Measurements from ENCODE around the gene KATNB1.

KATNB1 gene

DNA sequence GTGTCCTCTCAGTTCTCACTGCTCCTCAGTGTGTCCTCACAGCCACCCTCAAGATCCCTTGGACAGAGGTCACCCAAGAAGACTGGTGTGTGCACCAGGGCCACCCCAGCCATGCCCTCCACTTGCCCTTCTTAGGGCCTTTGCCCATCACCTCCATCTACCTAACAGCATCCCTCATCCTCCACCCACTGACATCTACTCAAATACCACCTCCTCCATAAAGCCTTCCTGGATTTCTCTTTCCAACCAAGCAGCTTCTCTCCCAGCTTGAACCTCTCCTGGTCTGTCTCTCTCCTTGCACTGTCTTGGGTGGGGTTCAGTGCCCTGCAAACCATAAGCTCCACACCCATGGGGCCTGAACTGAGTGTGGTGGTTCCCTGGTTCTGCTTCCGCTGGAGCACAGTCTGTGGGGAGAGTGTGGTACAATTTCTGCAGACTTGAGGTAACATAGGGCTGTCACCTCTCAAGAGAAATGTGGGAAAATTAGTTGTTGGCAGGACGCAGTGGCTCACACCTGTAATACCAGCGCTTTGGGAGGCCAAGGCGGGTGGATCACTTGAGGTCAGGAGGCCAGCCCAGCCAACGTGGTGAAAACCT lies 14.4 kb downstream of the KATNB1 start:
- TF ChIP-seq ZNF274 (IDR thresholded peaks at IDR 0.05; ENCODE audit: low read depth, low read length), result no peak

DNA sequence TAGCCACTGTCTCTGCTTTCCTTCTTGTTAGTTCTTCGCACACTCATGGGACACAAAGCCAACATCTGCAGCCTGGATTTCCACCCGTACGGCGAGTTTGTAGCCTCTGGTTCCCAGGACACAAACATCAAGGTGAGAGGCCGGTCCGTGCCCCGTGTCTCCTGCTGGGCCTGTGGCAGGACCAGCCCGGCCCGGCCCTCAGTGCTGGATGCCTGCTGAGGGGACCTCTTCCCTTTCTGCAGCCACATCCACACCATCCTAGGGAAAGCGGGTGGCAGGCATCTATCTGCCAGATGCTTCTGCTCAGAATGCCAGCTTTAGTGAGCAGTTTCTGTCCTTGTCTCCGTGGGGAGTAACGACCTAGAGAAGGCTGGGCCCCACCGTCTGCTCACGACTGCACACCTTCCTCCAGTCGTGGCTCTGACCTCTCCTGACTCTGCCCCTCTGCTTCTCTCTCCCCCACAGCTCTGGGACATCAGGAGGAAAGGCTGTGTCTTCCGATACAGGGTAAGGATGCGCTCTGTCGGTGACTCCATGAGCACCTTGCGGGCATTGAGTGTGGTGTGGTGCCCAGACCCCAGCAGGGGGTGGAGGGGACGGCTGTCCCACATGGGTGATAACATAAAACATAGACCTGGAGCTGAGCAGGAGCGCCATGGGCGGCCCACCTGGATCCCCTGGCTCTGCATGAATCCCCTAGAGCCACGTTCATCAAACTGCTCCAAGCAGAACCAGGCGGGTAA lies 15.4 kb downstream of the KATNB1 start:
- TF ChIP-seq ZNF274 (IDR thresholded peaks at IDR 0.05; ENCODE audit: low read depth, low read length), result no peak
- no peak overlapping the region for H3K4me3 ChIP-seq (ENCODE audit: low read length)

More for the DNA sequence above, 14.4 kb downstream of the KATNB1 start:
- no peak overlapping the region for H3K4me3 ChIP-seq (ENCODE audit: low read length)

DNA sequence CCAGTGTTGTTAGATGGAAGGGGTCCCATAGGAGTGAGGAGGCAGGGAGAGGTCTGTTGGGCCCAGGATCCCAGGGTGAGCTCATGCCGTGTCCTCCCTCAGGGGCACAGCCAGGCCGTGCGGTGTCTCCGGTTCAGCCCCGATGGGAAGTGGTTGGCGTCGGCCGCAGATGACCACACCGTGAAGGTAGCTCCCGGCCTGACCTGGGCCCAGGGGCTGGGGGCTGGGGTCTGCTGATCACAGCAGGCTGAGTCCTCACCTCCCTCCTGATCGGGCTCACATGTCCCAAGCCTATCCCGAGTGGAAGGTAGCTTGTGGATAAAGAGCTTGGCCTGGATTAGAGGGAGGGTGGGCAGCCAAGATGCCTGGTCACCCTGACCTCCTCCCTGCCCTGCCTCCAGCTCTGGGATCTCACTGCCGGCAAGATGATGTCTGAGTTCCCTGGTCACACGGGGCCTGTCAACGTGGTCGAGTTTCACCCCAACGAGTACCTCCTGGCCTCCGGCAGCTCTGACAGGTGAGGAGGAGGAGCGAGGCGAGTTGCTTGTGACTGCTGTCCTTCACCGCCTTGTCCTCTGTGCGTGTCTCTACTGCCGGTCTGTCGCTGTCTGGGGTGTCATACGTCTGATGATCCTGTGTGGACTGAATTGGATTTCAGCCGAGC lies 16.1 kb downstream of the KATNB1 start:
- no peak for TF ChIP-seq ZNF274 (IDR thresholded peaks at IDR 0.05; ENCODE audit: low read depth, low read length)
- no peak overlapping the region for H3K4me3 ChIP-seq (ENCODE audit: low read length)

DNA sequence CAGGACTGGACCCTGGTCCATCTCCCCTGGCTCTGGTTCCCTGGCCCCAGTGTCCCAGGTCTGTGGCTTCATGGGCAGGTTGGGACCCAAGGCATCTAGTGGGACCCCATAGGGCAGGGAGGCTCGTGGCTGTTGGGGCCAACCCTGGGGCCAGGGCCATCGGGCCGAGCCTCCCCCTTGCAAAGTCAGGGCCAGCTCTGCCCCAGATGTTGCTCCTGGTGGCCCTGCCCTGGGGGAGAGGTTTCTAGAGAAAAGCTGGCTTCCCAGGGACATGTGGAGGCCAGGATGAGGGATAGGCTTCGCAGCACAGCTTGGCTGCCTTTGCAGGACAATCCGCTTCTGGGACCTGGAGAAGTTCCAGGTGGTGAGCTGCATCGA lies 16.6 kb downstream of the KATNB1 start:
- H3K4me3 ChIP-seq (ENCODE audit: low read length), result no peak overlapping the region
- no peak for TF ChIP-seq ZNF274 (IDR thresholded peaks at IDR 0.05; ENCODE audit: low read depth, low read length)

DNA sequence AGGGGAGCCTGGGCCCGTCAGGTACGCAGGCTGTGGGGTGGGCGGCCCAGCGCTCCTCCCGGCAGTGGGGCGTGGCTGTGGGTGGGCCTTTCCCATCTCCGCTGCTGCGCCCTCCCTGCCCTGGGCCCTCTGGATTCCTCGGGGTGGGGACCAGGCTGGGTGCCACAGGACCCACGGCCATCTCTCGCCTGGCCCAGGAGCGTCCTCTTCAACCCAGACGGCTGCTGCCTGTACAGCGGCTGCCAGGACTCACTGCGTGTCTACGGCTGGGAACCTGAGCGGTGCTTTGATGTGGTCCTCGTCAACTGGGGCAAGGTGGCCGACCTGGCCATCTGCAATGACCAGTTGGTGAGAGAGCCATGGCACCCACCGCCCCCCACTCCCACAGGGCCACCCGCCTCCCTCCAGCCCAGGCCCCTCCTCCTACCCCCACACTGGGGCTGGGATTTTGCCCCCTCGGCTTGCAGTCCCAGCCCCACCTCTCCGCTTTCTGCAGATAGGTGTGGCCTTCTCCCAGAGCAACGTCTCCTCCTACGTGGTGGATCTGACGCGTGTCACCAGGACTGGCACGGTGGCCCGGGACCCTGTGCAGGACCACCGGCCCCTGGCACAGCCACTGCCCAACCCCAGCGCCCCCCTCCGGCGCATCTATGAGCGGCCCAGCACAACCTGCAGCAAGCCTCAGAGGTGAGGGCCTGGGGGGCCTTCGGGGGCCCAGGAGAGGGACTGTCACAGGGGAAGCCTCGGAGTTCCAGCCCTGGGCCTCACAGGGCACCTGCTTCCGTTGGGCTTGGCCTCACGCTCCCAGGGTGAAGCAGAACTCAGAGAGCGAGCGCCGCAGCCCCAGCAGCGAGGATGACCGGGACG lies 17.2 kb downstream of the KATNB1 start:
- H3K4me3 ChIP-seq (ENCODE audit: low read length), result no peak overlapping the region
- no peak for TF ChIP-seq ZNF274 (IDR thresholded peaks at IDR 0.05; ENCODE audit: low read depth, low read length)

DNA sequence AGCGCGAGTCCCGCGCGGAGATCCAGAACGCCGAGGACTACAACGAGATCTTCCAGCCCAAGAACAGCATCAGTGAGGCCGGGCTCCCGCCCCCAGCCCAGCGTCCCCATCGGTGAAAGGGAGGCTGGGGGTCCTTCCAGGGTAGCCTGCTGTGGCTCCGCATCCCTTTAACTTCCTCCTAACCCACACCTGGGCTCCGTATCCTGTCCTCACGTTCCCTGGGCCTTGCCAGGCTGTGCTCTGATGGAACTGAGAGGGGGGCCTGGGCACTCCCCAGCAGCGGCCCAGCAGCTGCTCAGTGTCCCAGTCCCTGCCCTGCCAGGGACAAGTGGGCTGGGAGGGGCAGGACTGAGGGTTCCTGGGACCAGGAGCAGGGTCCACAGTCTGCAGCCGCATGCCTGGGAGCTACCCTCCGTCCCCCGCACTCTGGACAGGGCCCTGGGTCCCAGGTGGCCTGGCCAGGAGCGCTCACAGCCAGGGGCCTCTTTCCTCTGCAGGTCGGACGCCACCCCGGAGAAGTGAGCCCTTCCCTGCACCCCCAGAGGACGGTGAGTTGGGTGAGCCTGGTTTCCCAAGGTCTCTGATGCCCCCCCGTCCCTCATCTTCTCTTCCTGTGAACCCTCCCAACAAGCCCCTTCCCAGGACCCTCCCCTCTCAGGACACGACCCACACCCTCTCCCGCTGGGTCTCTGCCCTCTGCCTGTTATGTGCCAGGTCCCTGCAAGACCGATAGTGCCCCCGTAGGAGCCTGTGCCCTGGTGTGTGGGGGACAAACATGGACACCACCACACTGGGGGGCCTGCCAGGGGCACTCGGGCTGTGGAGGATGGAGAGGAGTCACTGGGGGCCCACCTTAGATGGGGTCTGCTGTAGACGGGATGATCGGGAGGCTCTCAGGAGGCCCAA lies 18.1 kb downstream of the KATNB1 start:
- H3K4me3 ChIP-seq (ENCODE audit: low read length), result no peak overlapping the region
- TF ChIP-seq ZNF274 (IDR thresholded peaks at IDR 0.05; ENCODE audit: low read depth, low read length), result no peak

DNA sequence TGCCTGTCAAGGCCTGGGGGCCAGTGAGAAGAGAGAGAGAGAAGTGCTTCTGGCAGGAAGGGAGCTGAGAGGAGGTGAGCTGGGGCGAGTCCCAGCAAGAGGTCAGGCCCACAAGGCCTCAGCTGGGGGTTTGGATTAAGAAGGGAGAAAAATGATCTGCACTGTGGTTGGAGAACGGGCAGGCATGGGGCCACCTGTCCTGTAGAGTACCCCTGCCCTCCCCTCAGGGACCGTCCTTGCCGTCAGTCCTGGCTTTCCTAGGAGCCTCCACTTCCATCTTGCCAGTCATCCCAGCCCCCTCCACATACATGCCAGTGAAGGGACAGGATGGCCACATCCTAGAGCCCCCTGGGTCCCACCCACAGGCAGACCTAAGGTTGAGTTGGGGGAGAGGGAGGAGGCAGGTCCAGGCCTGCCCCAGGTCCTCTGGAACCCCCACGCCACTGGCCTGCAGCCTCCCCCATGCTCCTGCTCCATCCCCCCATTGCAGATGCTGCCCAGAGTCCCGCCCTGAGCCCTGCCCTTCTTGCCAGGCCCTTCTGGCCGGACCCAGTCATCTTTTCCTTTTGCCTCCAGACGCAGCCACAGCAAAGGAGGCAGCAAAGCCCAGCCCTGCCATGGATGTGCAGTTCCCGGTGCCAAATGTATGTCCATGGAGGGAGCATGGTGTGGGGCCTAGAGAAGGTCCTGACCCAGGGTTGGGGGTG lies 18.9 kb downstream of the KATNB1 start:
- no peak for TF ChIP-seq ZNF274 (IDR thresholded peaks at IDR 0.05; ENCODE audit: low read depth, low read length)
- no peak overlapping the region for H3K4me3 ChIP-seq (ENCODE audit: low read length)

DNA sequence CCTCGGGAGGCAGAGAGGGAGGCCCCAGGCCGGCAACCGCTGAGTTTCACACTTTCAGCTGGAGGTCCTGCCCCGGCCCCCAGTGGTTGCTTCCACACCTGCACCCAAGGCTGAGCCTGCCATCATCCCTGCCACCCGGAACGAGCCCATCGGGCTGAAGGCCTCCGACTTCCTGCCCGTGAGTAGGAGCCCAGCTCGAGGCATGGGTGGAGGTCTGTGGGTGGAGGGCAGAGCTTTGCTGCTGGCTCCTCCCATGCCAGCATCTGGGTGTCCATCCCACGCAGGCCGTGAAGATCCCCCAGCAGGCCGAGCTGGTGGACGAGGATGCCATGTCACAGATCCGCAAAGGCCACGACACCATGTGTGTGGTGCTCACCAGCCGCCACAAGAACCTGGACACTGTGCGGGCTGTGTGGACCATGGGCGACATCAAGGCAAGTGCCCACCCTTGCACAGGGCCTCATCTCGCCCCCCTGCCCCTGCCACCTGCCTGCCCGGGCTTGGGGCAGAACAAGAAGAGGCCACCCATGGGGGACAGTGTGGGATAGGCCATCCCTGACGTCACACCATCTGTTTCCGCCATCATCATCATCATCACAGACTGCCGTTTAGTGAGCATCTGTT lies 19.6 kb downstream of the KATNB1 start:
- TF ChIP-seq ZNF274 (IDR thresholded peaks at IDR 0.05; ENCODE audit: low read depth, low read length), result no peak
- no peak overlapping the region for H3K4me3 ChIP-seq (ENCODE audit: low read length)

DNA sequence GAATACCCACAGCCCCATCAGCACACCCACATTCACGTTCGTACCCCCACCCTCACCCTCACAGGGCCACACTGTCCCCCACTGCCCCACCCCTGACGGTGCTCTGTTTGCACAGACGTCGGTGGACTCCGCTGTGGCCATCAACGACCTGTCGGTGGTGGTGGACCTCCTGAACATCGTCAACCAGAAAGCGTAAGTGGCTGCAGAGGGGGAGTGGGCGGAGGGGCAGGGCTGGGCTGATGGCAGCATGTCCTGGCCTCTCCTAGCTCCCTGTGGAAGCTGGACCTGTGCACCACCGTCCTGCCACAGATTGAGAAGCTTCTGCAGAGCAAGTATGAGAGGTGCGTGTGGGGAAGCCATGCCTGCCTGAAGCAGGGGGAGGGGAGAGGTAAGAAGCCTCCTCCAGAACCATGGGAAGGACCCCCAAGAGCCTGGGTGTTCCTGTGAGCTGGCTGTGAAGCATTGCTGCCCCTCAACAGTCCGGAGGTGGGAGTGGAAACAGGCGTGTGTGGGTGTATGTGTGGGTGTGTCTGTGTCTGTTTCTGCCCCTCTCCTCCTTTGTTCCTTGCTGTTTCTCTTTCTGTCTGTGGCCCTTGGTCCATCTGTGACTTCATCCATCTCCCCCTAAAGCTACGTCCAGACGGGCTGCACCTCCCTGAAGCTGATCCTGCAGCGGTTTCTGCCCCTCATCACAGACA lies 20.3 kb downstream of the KATNB1 start:
- no peak overlapping the region for H3K4me3 ChIP-seq (ENCODE audit: low read length)

DNA sequence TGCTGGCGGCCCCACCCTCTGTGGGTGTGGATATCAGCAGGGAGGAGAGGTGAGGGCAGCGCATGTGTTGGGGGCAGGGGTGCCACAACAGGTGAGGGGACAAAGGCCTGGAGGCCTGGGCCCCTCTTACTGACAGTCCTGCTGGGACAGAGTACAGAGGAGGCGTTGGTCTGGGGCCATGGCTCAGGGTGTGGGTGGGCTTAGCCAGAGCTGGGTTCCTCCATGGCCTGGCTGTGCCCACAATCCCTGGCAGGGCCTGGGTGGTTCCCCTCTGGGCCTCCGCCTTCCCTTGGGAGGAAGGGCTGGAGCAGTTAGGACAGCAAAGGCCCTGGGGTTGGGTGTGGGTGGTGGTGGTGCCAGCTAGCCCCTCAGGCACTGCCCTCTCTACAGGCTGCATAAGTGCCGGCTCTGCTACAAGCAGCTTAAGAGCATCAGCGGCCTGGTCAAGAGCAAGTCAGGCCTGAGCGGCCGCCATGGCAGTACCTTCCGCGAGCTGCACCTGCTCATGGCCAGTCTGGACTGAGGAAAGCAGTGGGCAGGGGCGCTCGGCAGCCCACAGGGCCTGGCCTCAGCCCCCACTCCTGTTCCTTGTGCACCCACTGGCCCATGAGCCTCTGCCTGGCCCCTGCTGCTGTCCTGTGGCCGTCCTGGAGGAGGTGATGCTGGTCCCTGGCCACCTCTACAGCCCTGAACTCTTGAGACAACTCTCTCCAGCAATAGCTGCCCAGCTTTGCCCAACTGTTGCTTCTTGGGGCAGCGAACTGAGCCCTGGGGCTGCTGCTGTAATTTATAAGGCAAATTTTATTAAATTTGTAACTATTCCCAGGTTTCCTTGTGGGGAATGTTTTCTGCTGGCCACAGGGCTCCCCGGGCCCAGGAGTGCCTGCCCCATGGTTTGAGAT lies 21.1 kb downstream of the KATNB1 start:
- H3K4me3 ChIP-seq (ENCODE audit: low read length), result no peak overlapping the region
- no peak for TF ChIP-seq ZNF274 (IDR thresholded peaks at IDR 0.05; ENCODE audit: low read depth, low read length)

More for the DNA sequence above, 20.3 kb downstream of the KATNB1 start:
- TF ChIP-seq ZNF274 (IDR thresholded peaks at IDR 0.05; ENCODE audit: low read depth, low read length), result no peak

DNA sequence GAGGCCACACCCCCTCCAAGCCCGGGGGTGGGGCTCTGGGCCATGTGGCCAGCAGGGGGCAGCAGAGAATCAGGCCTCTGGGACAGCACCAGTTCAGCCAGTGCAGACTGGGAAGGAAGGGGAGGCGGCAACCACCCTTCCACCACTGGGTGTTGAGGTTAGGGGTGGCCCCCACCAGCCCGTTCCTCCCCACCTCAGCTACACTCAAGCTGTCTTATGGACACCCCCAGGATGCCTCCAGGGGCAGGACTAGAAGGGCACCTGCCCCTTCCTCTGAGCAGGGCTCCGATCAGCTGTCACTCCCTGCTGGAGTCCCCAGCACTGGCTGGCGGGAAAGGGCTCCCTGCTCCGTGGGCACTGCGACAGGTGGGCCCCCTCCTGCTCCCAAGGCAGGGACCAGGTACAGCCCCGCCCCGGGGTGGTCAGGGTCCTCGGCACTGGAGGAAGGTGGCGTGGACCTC lies 21.8 kb downstream of the KATNB1 start:
- no peak for TF ChIP-seq ZNF274 (IDR thresholded peaks at IDR 0.05; ENCODE audit: low read depth, low read length)
- H3K4me3 ChIP-seq (ENCODE audit: low read length), result no peak overlapping the region

Data from GM08714 (cell line).